Fibroblast of skin of scalp (primary cell): Measurements from ENCODE around the gene SORBS1. TPM values are rescaled to one million over a fixed set of nuclear protein-coding genes. Genes with fewer than 3 reads are reported as not detected.

ENCODE experiments used
- DNase-seq: peaks from one replicate; pipeline ENCODE4 v3.0.0-alpha.2; 2013
- polyA plus RNA-seq, 2 experiments: library from polyadenylated mRNA; unstranded; fragments of 120-200 nt; gene quantifications; one replicate each; pipeline ENCODE4 v1.2.1, GENCODE V29; 2013; ENCODE audit not compliant: insufficient read length in 2 of 2

Gene SORBS1
- polyA plus RNA-seq (2013, experiment 1 of 2; ENCODE audit: insufficient read length), result 1.7 TPM
- 3.4 TPM for polyA plus RNA-seq (2013, experiment 2 of 2; ENCODE audit: insufficient read length)

GRCh38 chr10:95561177-95561863 is at the start of gene SORBS1:
Gene SORBS1 (minus strand): TSS chr10:95561371. CDS start chr10:95441135, 120,236 bp downstream.
- peak; percentile 95 for DNase-seq

GRCh38 chr10:95610727-95611126 is 49.6 kb upstream of the SORBS1 start:
- no peak for DNase-seq

GRCh38 chr10:95606922-95607321 is 45.8 kb upstream of the SORBS1 start:
- no peak for DNase-seq

GRCh38 chr10:95605163-95605562 is 44.0 kb upstream of the SORBS1 start:
- peak; percentile 4 for DNase-seq

GRCh38 chr10:95604630-95605029 is 43.5 kb upstream of the SORBS1 start:
- peak; percentile 26 for DNase-seq

- no peak for DNase-seq
These were observed 41.2 kb upstream of the SORBS1 start for GRCh38 chr10:95602382-95602781.

GRCh38 chr10:95601116-95601719 is 40.0 kb upstream of the SORBS1 start:
- peak; percentile 86 for DNase-seq

- no peak for DNase-seq
These were observed 39.0 kb upstream of the SORBS1 start for GRCh38 chr10:95600158-95600557.

GRCh38 chr10:95597788-95598187 is 36.6 kb upstream of the SORBS1 start:
- no peak for DNase-seq

GRCh38 chr10:95588025-95588424 is 26.9 kb upstream of the SORBS1 start:
- DNase-seq, result no peak

- DNase-seq, result no peak
These were observed 18.8 kb upstream of the SORBS1 start for GRCh38 chr10:95579835-95580535.

- no peak for DNase-seq
These were observed 18.1 kb upstream of the SORBS1 start for GRCh38 chr10:95579292-95579691.

- DNase-seq, result no peak
These were observed 17.4 kb upstream of the SORBS1 start for GRCh38 chr10:95578619-95579018.

- no peak for DNase-seq
These were observed 13.6 kb upstream of the SORBS1 start for GRCh38 chr10:95574649-95575365.

GRCh38 chr10:95573964-95574604 is 12.9 kb upstream of the SORBS1 start:
- DNase-seq, result no peak

GRCh38 chr10:95573527-95573926 is 12.4 kb upstream of the SORBS1 start:
- no peak for DNase-seq

- DNase-seq, result no peak
These were observed 11.1 kb upstream of the SORBS1 start for GRCh38 chr10:95572131-95572820.

GRCh38 chr10:95571390-95571789 is 10.2 kb upstream of the SORBS1 start:
- no peak for DNase-seq

GRCh38 chr10:95569368-95569767 is 8.2 kb upstream of the SORBS1 start:
- no peak for DNase-seq

GRCh38 chr10:95567903-95568630 is 6.9 kb upstream of the SORBS1 start:
- DNase-seq, result no peak

- no peak for DNase-seq
These were observed 5.0 kb upstream of the SORBS1 start for GRCh38 chr10:95566136-95566535.
